ENCODE results near the gene NPHP4.
A peak's percentile ranks its signal among the peaks of the same experiment; 100 is the strongest.

The NPHP4 gene

GRCh38 chr1:6002714-6003501 lies 10.7 kb upstream of the NPHP4 start:
- no peak for DNase-seq

GRCh38 chr1:6001992-6002576 lies 9.9 kb upstream of the NPHP4 start:
- no peak for DNase-seq

GRCh38 chr1:6000444-6001288 lies 8.4 kb upstream of the NPHP4 start:
- DNase-seq = no peak

- DNase-seq = no peak
Observed at GRCh38 chr1:5999711-6000443, 7.7 kb upstream of the NPHP4 start.

DNA sequence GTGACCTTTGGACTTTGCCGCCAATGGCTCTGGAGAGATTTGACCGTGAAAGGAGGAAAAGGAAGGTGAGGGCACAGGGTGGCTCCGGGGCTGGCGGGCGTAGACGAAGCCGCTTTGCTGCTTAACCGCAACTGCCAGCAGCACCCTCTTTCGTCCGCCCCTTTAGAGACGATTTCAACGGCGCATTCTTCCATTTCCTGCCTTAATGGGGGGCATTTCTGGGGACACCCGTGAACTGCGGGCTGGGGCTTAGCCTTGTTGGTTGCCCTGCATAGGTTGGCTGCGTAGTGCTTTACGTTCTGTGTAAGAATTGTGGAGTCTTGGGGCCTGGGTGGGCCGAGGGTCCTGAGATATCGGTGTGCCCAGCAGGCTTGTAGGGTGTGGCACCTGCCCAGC lies 6.7 kb upstream of the NPHP4 start:
- DNase-seq = no peak

DNA sequence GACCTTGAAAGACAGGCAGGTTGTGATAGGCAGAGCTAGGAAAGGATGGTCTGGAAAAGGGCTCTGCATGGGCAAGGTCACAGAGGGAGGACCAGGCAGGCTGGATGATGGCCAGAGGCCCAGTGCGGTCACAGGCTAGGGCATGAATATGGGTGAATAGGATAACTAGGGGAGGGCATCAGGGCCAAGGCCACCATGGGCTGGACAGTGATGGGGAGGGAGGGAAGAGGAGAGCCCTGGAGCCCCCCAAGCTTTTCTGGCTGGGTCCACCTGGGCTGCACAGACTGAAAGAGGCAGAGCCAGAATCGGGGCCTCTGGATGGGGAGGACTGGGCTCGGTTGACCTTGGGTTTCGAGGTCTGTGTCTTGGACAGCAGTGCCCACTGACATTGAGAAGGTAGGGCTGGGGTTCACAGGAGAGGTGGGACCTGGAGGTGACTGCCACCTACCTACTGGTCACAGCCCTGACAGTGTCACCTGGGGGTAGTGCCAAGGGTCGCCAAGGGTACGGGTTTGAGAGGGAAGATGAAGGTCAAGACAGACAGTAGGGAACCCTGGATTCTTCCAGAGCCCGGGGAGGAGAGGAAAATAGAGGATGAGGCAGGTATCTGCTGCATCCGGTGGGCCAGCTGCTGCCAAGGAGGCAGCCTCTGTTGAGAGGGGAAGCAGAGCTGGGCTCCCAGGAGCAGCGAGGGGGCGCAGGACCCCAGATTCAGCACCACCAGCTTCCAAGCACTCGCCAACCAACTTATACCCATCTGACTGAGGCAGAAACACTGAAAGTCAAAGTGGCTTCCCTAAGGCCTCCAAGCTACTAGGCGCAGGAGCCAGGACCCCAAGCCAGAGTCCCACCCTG lies 6.1 kb upstream of the NPHP4 start:
- no peak for DNase-seq

- DNase-seq = no peak
Observed at GRCh38 chr1:5997316-5997715, 5.1 kb upstream of the NPHP4 start.

GRCh38 chr1:5996641-5997270 lies 4.5 kb upstream of the NPHP4 start:
- DNase-seq = no peak

- DNase-seq = no peak
Observed at GRCh38 chr1:5995871-5996630, 3.8 kb upstream of the NPHP4 start.

- no peak for DNase-seq
Observed at GRCh38 chr1:5994713-5995621, 2.7 kb upstream of the NPHP4 start.

DNA sequence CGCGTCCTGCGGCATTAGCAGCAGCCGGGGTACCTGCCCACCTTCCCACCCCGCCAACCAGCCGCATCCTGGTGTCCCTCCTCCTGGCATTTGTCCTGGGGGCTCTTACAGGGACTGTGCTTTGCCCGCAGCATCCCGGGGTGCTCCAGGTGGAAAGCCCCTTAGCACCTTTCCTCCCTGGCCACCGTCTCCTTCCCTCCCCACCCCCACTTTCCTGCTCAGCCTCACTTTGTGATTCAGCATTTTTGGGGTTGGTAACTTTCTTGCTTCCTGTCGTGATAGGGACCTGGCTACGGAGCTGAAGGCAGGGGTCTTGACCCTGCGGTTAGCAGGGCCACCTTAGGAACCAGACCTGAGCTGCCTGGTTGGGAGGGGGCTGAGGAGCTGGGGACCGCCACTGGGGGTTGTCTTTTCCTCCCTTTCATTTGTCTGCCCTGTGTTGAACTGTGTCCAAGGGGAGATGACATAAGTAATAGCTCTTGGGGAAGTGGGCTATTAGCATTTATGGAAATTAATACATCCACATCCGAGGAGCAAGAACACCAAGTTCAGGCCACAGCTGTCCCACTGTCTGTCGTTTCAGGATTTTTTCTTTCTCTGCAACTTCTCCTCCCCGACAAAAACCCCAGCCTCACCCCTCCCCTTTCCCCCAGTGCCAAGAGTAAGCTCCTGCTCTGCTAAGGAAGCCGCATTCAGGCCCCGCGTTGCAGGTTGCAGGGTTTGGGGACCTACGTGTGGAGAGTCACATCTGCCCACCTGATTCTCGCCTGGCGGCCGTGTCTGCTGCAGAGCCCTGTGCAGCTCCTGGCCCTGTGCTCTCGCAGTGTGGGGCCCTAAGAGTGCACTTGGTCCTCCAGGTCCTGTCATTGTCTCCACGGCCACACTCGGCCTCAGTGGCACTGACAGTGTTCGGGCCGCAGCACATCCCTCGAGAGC lies 1.6 kb upstream of the NPHP4 start:
- DNase-seq = no peak

GRCh38 chr1:5992814-5993555 lies 760 bp upstream of the NPHP4 start:
- DNase-seq = peak in 1 of 2 experiments; percentile 44

GRCh38 chr1:5991381-5992025 lies 722 bp downstream of the NPHP4 start:
- peak in 1 of 2 experiments; percentile 33 for DNase-seq

GRCh38 chr1:5990913-5991312 lies 1.3 kb downstream of the NPHP4 start:
- no peak for DNase-seq

DNA sequence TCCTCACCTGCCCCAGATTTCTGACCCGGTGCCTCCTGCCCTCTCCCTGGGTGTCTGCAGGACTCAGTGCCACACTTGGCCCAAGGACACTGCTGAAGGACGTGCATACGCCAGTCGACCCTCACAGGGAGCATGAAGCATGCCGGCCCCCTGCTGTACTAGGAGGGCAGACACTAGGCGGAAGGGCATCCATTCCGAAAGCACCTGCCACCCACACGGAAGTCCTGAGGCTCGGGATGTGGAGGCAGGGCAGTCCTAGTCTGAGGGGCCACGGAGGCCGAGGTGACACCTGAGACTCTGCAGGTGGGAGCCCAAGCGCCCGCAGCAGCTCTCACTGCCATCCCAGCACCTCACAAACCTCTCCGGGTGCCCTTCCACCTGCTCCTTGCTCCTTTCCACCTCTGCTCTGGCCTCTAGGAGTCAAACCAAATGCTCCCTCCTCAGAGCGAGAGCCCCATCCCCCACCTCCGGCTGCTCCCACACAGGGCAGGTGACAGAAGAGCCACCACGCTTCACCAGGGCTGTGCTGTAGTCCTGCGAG lies 2.4 kb downstream of the NPHP4 start:
- no peak for DNase-seq

- DNase-seq = no peak
Observed at GRCh38 chr1:5989286-5989605, 3.0 kb downstream of the NPHP4 start.

Measured in SW 1271 (cell line).